ENCODE data around the gene TOMM5. TPM values are rescaled to one million over a fixed set of nuclear protein-coding genes. Genes with fewer than 3 reads are reported as not detected.

Gene TOMM5
- total RNA-seq: 136 and 141 TPM in 2 replicates

DNA sequence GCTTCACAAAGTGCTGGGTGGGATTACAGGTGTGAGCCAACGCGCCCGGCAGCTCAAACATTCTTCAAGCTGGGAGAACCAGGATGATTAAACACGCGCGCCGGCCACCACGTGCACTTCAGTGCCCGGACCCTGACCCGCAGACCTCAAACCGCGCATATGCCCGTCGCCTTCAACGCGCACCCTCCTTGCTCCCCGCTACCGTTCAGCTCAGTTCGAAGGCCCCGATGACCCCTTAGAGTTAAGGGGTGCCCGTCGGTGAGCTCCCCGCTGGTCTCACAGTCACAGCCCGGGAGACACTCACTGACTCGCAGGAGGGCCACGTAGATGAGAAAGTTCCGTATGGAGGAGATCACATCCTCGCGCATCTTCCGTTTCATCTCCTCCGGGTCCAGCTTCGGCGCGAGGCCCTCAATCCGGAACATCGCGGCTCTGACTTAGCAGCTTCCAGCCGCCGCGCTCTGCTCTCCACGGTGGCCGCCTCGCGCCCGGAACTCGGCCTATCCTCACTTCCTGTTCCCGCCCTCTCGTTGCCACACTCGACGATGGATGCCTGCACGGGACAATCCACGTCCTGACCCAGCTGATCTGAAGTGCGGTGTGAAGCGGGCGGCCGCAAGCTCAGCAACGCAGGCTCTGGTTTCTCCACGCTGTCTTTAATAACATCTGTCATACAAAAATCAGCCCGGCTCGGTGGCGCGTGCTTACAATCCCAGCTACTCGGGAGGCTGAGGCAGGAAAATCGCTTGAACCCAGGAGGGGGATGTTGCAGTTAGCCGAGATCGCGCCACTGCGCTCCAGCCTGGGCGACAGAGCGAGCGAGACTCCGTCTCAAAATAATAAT, at the start of gene TOMM5:
TSS of gene TOMM5 (minus strand) at position 490 of the 844 bp plus-strand sequence. CDS start at position 425, 65 bp downstream.

DNA sequence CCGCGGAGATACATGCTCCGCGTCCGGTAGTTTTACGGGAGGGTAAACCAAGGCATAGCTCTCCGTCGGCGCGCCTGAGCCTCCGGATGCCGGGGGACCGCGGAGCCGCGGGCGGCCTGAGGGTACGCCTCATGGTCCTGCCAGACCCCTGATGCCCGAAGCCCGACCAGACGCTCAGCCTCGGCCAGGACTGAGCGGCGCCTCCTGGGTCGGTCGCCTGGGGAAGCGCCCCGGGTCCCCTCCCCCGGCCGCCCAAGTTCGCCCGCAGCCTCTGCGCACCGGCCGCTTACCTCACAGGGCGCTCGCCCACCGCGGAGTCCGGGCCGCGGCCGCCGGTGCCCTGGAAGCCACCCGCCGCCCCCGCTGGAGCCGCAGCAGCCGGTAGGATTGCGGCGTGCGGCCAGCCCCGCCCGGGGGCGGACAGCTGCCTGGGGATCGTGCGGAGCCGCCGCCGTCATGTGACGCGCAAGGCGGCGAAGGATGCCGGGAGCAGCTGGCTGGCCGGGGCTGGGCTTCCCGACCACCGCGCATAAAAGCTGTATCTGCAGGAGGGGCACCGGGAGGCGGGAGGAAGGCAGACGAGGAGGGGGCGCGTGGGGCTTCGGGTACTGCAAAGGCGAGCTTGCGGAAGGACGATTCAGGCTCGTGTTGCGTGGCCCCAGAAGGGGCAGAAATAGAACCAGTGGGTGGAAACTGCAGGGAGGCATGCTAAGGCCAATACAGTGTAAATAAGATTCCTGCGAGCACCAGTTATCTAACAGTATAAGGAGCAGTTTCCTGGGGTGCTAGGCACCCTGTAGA, 16.3 kb downstream of the TOMM5 start, which contains the start of gene FBXO10:
TSS of gene FBXO10 (minus strand) at position 460 of the 801 bp plus-strand sequence. CDS start 34,612 bp downstream, outside the sequence.

Other genes with a start within 250 kb of the TOMM5 start
- 159 and 163 TPM in 2 replicates for gene GRHPR, start 169.9 kb downstream of the TOMM5 start, total RNA-seq
- 12.1 and 13.5 TPM in 2 replicates for gene ZBTB5, start 127.1 kb downstream of the TOMM5 start, total RNA-seq
- gene POLR1E, start 106.6 kb downstream of the TOMM5 start, total RNA-seq: 20.8 and 20.9 TPM in 2 replicates
- gene FBXO10, start 16.2 kb downstream of the TOMM5 start, total RNA-seq: 10.9 and 11.8 TPM in 2 replicates
- gene FRMPD1, start 58.4 kb upstream of the TOMM5 start, total RNA-seq: not detected in 2 replicates
- gene TRMT10B, start 161.2 kb upstream of the TOMM5 start, total RNA-seq: 3.1 and 3.3 TPM in 2 replicates
- gene EXOSC3, start 192.5 kb upstream of the TOMM5 start, total RNA-seq: 21.9 and 22.7 TPM in 2 replicates
- 22.2 and 24.5 TPM in 2 replicates for gene DCAF10, start 208.2 kb upstream of the TOMM5 start, total RNA-seq

Measured in vein endothelial cell (primary cell).